T47D (cell line): Measurements from ENCODE around the gene CNIH3.

Experiments used
- DNase-seq, 2 experiments: peaks; one replicate each; pipeline versions ENCODE4 v3.0.0 to v3.0.0-alpha.2; 2011 to 2012; ENCODE audit warnings: low read depth in 1 of 2, low spot score in 1 of 2
- JUND ChIP-seq: IDR thresholded peaks from 2 replicates; pipeline ENCODE4 v1.6.1; 2012; ENCODE audit warnings: low read depth
- in situ Hi-C: cut with HindIII; loops from 2 replicates; pipeline ENCODE4 v1.10.0; 2016; ENCODE audit warnings: low sequenced_read_pairs, low pct_unique_long_range_greater_than_20kb

Gene CNIH3

GRCh38 chr1:224620105-224620504, 4.0 kb downstream of the CNIH3 start:
- in situ Hi-C loops, result no loop called here
- TF ChIP-seq JUND, result no peak

GRCh38 chr1:224621813-224622682, 5.9 kb downstream of the CNIH3 start:
- no peak for DNase-seq
- TF ChIP-seq JUND, result no peak
- in situ Hi-C loops, result no loop called here

More at GRCh38 chr1:224620105-224620504, 4.0 kb downstream of the CNIH3 start:
- no peak for DNase-seq

GRCh38 chr1:224622831-224623230, 6.7 kb downstream of the CNIH3 start:
- TF ChIP-seq JUND, result no peak
- DNase-seq, result no peak
- in situ Hi-C loops, result no loop called here

GRCh38 chr1:224623310-224623714, 7.2 kb downstream of the CNIH3 start:
- no peak for DNase-seq
- TF ChIP-seq JUND, result no peak
- in situ Hi-C loops, result no loop called here

GRCh38 chr1:224623743-224624333, 7.7 kb downstream of the CNIH3 start:
- no peak for TF ChIP-seq JUND
- in situ Hi-C loops, result no loop called here
- no peak for DNase-seq

- TF ChIP-seq JUND, result no peak
- DNase-seq, result no peak
- in situ Hi-C loops, result no loop called here
Measured at GRCh38 chr1:224624432-224624831, 8.3 kb downstream of the CNIH3 start.

- no peak for TF ChIP-seq JUND
- in situ Hi-C loops, result no loop called here
- no peak for DNase-seq
Measured at GRCh38 chr1:224626042-224626441, 9.9 kb downstream of the CNIH3 start.

GRCh38 chr1:224629965-224630364, 13.8 kb downstream of the CNIH3 start:
- TF ChIP-seq JUND, result no peak
- in situ Hi-C loops, result no loop called here
- DNase-seq, result no peak

- in situ Hi-C loops, result no loop called here
- no peak for DNase-seq
Measured at GRCh38 chr1:224631462-224632115, 15.5 kb downstream of the CNIH3 start.

GRCh38 chr1:224632381-224632871, 16.3 kb downstream of the CNIH3 start:
- TF ChIP-seq JUND, result no peak
- DNase-seq, result no peak
- in situ Hi-C loops, result no loop called here

More at GRCh38 chr1:224631462-224632115, 15.5 kb downstream of the CNIH3 start:
- TF ChIP-seq JUND, result no peak

- DNase-seq, result no peak
- TF ChIP-seq JUND, result no peak
- in situ Hi-C loops, result no loop called here
Measured at GRCh38 chr1:224632921-224633321, 16.8 kb downstream of the CNIH3 start.

GRCh38 chr1:224635356-224635755, 19.2 kb downstream of the CNIH3 start:
- TF ChIP-seq JUND, result no peak
- in situ Hi-C loops, result no loop called here
- DNase-seq, result no peak

- in situ Hi-C loops, result no loop called here
- DNase-seq, result peak in 1 of 2 experiments; percentile 31
- no peak for TF ChIP-seq JUND
Measured at GRCh38 chr1:224637515-224637914, 21.4 kb downstream of the CNIH3 start.
